Epithelial cell of esophagus (primary cell): Measurements from ENCODE around the gene RNF146.

Experiments used
- DNase-seq: peaks from one replicate; pipeline ENCODE4 v3.0.0; 2010; ENCODE audit warnings: low read depth
- H3K4me3 ChIP-seq: 2 replicates; pipeline ENCODE4 v1.5.1; 2011; ENCODE audit warnings: mild to moderate bottlenecking, low read length, control low read depth
- CTCF ChIP-seq: IDR thresholded peaks from 2 replicates; pipeline ENCODE4 v1.5.1; 2011; ENCODE audit warnings: low read depth, mild to moderate bottlenecking, low read length, control low read depth, inconsistent platforms; ENCODE audit not compliant: insufficient read depth; ENCODE audit errors: missing control alignments

Gene RNF146

GRCh38 chr6:127247114-127248096 is 19.3 kb upstream of the RNF146 start:
- no peak overlapping the region for H3K4me3 ChIP-seq
- no peak for TF ChIP-seq CTCF
- peak; percentile 7 for DNase-seq

- TF ChIP-seq CTCF = no peak
- H3K4me3 ChIP-seq = no peak overlapping the region
- no peak for DNase-seq
Measured at GRCh38 chr6:127249621-127250020, 17.0 kb upstream of the RNF146 start.

GRCh38 chr6:127255286-127255685 is 11.4 kb upstream of the RNF146 start:
- no peak overlapping the region for H3K4me3 ChIP-seq
- no peak for TF ChIP-seq CTCF

GRCh38 chr6:127262896-127263295 is 3.8 kb upstream of the RNF146 start:
- DNase-seq = no peak
- no peak for TF ChIP-seq CTCF
- H3K4me3 ChIP-seq = no peak overlapping the region

More at GRCh38 chr6:127255286-127255685, 11.4 kb upstream of the RNF146 start:
- DNase-seq = no peak

GRCh38 chr6:127263481-127263880 is 3.2 kb upstream of the RNF146 start:
- TF ChIP-seq CTCF = no peak
- no peak overlapping the region for H3K4me3 ChIP-seq
- no peak for DNase-seq

- H3K4me3 ChIP-seq = peak overlapping the region; percentile 72
- DNase-seq = peak; percentile 38
- no peak for TF ChIP-seq CTCF
Measured at GRCh38 chr6:127266892-127267645, 405 bp downstream of the RNF146 start.
